MM.1S (cell line): Measurements from ENCODE around the gene AUP1.

Source experiments
- DNase-seq: peaks from one replicate; pipeline ENCODE4 v3.0.0-alpha.2; 2015
- H2AFZ ChIP-seq: fragments of 300-600 bp; sonication (generic); 2 replicates; pipeline ENCODE4 v1.6.0; 2016; ENCODE audit warnings: antibody characterized with exemption, low read length
- H3F3A ChIP-seq: fragments of 300-600 bp; sonication (generic); 2 replicates; pipeline ENCODE4 v1.6.1; 2016; ENCODE audit warnings: mild to moderate bottlenecking, antibody characterized with exemption, low read length, moderate library complexity, mixed read lengths; ENCODE audit not compliant: insufficient read depth
- H3K27ac ChIP-seq: fragments of 300-600 bp; sonication (generic); 2 replicates; pipeline ENCODE4 v1.5.1; 2016; ENCODE audit warnings: mild to moderate bottlenecking, low read length
- H3K27me3 ChIP-seq: fragments of 300-600 bp; sonication (generic); replicated peaks from 2 replicates; pipeline ENCODE4 v1.6.0; 2016; ENCODE audit warnings: low read length; ENCODE audit not compliant: insufficient read depth
- H3K36me3 ChIP-seq: fragments of 300-600 bp; sonication (generic); replicated peaks from 2 replicates; pipeline ENCODE4 v1.6.1; 2016; ENCODE audit warnings: mild to moderate bottlenecking, low read length, mixed read lengths; ENCODE audit not compliant: insufficient read depth
- H3K4me1 ChIP-seq: fragments of 300-600 bp; sonication (generic); 2 replicates; pipeline ENCODE4 v1.6.1; 2016; ENCODE audit warnings: low read length, mixed read lengths
- H3K4me2 ChIP-seq: fragments of 300-600 bp; sonication (generic); 2 replicates; pipeline ENCODE4 v1.6.0; 2016; ENCODE audit warnings: low read depth, low read length
- H3K4me3 ChIP-seq: fragments of 300-600 bp; sonication (generic); 2 replicates; pipeline ENCODE4 v1.5.1; 2016; ENCODE audit warnings: low read length, mixed read lengths
- H3K79me2 ChIP-seq: fragments of 300-600 bp; sonication (generic); 2 replicates; pipeline ENCODE4 v1.6.1; 2016; ENCODE audit warnings: mixed run types, low read length, mixed read lengths
- H3K9ac ChIP-seq: fragments of 300-600 bp; sonication (generic); 2 replicates; pipeline ENCODE4 v1.6.1; 2016; ENCODE audit warnings: low read length, mixed read lengths
- H3K9me2 ChIP-seq: fragments of 300-600 bp; sonication (generic); replicated peaks from 2 replicates; pipeline ENCODE4 v1.6.1; 2016; ENCODE audit warnings: mild to moderate bottlenecking, low read length, mixed read lengths; ENCODE audit not compliant: insufficient read depth
- H3K9me3 ChIP-seq: fragments of 300-600 bp; sonication (generic); replicated peaks from 2 replicates; pipeline ENCODE4 v1.6.1; 2016; ENCODE audit warnings: mild to moderate bottlenecking, low read length, mixed read lengths; ENCODE audit not compliant: insufficient read depth
- H4K20me1 ChIP-seq: fragments of 300-600 bp; sonication (generic); 2 replicates; pipeline ENCODE4 v1.6.1; 2016; ENCODE audit warnings: mild to moderate bottlenecking, low read length, moderate library complexity, mixed read lengths; ENCODE audit not compliant: insufficient read depth
- EZH2 ChIP-seq: fragments of 300-600 bp; sonication (generic); optimal IDR thresholded peaks from 2 replicates; pipeline ENCODE3; 2017; ENCODE audit warnings: low read depth, mild to moderate bottlenecking, antibody characterized with exemption, low read length, mixed read lengths
- EZH2phosphoT487 ChIP-seq: fragments of 300-600 bp; sonication (generic); IDR thresholded peaks from 2 replicates; pipeline ENCODE4 v1.6.1; 2018; ENCODE audit warnings: antibody characterized with exemption, low read length
- TF ChIP-seq, protein P1 (sequence below): fragments of 300-600 bp; sonication (generic); IDR thresholded peaks from 2 replicates; pipeline ENCODE4 v1.5.1; 2016; ENCODE audit warnings: antibody characterized with exemption, low read length, mixed read lengths

AUP1 gene

DNA sequence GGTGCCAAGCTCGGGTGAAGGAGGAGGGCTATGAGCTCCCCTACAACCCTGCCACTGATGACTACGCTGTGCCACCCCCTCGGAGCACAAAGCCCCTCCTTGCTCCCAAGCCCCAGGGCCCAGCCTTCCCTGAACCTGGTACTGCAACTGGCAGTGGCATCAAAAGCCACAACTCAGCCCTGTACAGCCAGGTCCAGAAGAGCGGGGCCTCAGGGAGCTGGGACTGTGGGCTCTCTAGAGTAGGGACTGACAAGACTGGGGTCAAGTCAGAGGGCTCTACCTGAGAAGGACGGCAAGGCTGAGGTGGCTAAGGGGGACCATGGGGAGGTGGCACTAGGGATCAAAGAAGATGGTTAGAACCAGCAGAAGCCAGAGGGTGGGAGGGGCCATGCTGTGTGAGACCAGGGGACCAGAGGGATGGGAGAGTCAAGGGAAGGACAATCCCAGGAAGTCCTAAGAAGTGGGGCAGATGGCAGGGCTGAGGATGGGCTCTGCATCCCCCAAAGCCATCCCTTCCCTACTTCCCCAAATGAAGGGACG, 27.4 kb upstream of the AUP1 start:
- no peak overlapping the region for H3K9ac ChIP-seq
- no peak overlapping the region for H3K4me3 ChIP-seq

DNA sequence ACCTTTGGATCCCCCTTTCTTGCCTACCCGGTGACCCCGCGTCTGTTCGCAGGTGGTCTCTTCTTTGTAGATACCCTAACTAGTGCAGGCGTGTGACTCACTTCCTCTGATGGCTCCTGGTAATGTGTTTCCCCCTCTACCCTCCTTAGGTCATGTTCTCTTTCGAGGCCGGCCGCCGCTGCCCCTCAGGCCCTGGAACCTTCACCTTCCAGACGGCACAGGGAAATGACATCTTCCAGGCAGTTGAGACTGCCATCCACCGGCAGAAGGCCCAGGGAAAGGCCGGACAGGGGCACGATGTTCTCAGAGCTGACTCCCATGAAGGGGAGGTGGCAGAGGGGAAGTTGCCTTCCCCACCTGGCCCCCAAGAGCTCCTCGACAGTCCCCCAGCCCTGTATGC, 26.7 kb upstream of the AUP1 start:
- no peak overlapping the region for H2AFZ ChIP-seq
- no peak overlapping the region for H3K27ac ChIP-seq
- H3K9me3 ChIP-seq: no peaks in the 10 kb centered on the region
- no peaks in the 10 kb centered on the region; the same call in 1 of the 2 replicates for H3K27me3 ChIP-seq
- no peaks in the 10 kb centered on the region for H3F3A ChIP-seq
- H3K9ac ChIP-seq: no peak overlapping the region
- H3K79me2 ChIP-seq: peaks cover 9% of the 10 kb centered on the region; the same call in 1 of the 2 replicates
- H3K36me3 ChIP-seq: 0 out of 2 replicates have a peak, but pooled peaks cover 2% of the 10 kb centered on the region
- DNase-seq: no peak
- no peak overlapping the region for H3K4me2 ChIP-seq
- no peaks in the 10 kb centered on the region for H4K20me1 ChIP-seq
- peaks cover 3% of the 10 kb centered on the region; the same call in 1 of the 2 replicates for H3K4me1 ChIP-seq
- TF ChIP-seq, protein P1, sequence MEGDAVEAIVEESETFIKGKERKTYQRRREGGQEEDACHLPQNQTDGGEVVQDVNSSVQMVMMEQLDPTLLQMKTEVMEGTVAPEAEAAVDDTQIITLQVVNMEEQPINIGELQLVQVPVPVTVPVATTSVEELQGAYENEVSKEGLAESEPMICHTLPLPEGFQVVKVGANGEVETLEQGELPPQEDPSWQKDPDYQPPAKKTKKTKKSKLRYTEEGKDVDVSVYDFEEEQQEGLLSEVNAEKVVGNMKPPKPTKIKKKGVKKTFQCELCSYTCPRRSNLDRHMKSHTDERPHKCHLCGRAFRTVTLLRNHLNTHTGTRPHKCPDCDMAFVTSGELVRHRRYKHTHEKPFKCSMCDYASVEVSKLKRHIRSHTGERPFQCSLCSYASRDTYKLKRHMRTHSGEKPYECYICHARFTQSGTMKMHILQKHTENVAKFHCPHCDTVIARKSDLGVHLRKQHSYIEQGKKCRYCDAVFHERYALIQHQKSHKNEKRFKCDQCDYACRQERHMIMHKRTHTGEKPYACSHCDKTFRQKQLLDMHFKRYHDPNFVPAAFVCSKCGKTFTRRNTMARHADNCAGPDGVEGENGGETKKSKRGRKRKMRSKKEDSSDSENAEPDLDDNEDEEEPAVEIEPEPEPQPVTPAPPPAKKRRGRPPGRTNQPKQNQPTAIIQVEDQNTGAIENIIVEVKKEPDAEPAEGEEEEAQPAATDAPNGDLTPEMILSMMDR: no peak
- no peak for TF ChIP-seq EZH2phosphoT487
- no peak for TF ChIP-seq EZH2
- no peak overlapping the region for H3K4me3 ChIP-seq
- H3K9me2 ChIP-seq: no peaks in the 10 kb centered on the region

More for the DNA sequence above, 27.4 kb upstream of the AUP1 start:
- Histone ChIP-seq H3K4me2 (no peak overlapping the region), H3K4me1 (peaks cover 3% of the 10 kb centered on the region; the same call in 1 of the 2 replicates), H3K27ac (no peak overlapping the region), H3K36me3 (0 out of 2 replicates have a peak, but pooled peaks cover 2% of the 10 kb centered on the region), H3K9me2 (no peaks in the 10 kb centered on the region), H2AFZ (no peak overlapping the region), H3K27me3 (no peaks in the 10 kb centered on the region; the same call in 1 of the 2 replicates), H3K9me3 (no peaks in the 10 kb centered on the region), H3F3A (no peaks in the 10 kb centered on the region), H4K20me1 (no peaks in the 10 kb centered on the region), H3K79me2 (peaks cover 9% of the 10 kb centered on the region; the same call in 1 of the 2 replicates)
- DNase-seq: no peak
- no peak for TF ChIP-seq EZH2
- TF ChIP-seq, protein P1: no peak
- no peak for TF ChIP-seq EZH2phosphoT487

DNA sequence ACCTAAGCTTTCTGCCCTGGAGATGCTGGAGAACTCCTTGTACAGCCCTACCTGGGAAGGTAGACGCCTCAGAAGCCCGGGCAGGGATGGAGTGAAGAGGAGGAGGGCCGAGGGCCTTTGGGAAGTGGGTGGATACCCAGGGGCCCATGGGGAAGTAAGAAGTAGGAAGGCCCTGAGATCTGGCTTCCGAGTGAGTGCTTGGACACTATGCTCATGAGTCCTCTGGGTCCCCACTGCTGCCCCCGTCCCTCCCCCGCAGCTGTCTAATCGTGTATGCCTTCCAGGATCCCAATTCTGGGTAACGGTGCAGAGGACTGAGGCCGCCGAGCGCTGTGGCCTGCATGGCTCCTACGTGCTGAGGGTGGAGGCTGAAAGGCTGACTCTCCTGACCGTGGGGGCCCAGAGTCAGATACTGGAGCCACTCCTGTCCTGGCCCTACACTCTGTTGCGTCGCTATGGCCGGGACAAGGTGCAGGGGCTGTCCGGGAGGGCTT, 26.2 kb upstream of the AUP1 start:
- Histone ChIP-seq H3K4me1 (peaks cover 3% of the 10 kb centered on the region; the same call in 1 of the 2 replicates), H2AFZ (no peak overlapping the region), H4K20me1 (no peaks in the 10 kb centered on the region), H3K4me3 (peak overlapping the region; percentile 93), H3K9ac (no peak overlapping the region; the same call in 1 of the 2 replicates), H3K9me3 (no peaks in the 10 kb centered on the region), H3K27ac (no peak overlapping the region), H3K36me3 (0 out of 2 replicates have a peak, but pooled peaks cover 2% of the 10 kb centered on the region), H3K4me2 (peak overlapping the region; percentile 94), H3F3A (no peaks in the 10 kb centered on the region), H3K9me2 (no peaks in the 10 kb centered on the region), H3K79me2 (peaks cover 9% of the 10 kb centered on the region; the same call in 1 of the 2 replicates), H3K27me3 (peaks cover 2% of the 10 kb centered on the region)
- TF ChIP-seq, protein P1: no peak
- TF ChIP-seq EZH2 (no peak), EZH2phosphoT487 (no peak)
- DNase-seq: no peak
